ENCODE measurements around the gene DIAPH3.

The DIAPH3 gene

GRCh38 chr13:60138674-60139073 is 25.1 kb downstream of the DIAPH3 start:
- no peak overlapping the region for H3K27ac Mint-ChIP-seq
- H3K27me3 Mint-ChIP-seq: no peaks in the 10 kb centered on the region
- no peaks in the 10 kb centered on the region for H3K36me3 Mint-ChIP-seq
- no peaks in the 10 kb centered on the region for H3K9me3 Mint-ChIP-seq (ENCODE audit: low read depth)
- peaks cover 6% of the 10 kb centered on the region for H3K4me1 Mint-ChIP-seq (ENCODE audit: low read depth)
- no peak overlapping the region for H3K4me3 Mint-ChIP-seq

GRCh38 chr13:60137911-60138560 is 25.7 kb downstream of the DIAPH3 start:
- Mint-ChIP-seq H3K4me3 (no peak overlapping the region), H3K4me1 (ENCODE audit: low read depth) (peaks cover 6% of the 10 kb centered on the region), H3K27me3 (no peaks in the 10 kb centered on the region), H3K27ac (no peak overlapping the region), H3K9me3 (ENCODE audit: low read depth) (no peaks in the 10 kb centered on the region), H3K36me3 (no peaks in the 10 kb centered on the region)

- Mint-ChIP-seq H3K4me1 (ENCODE audit: low read depth) (peaks cover 6% of the 10 kb centered on the region), H3K9me3 (ENCODE audit: low read depth) (no peaks in the 10 kb centered on the region), H3K36me3 (no peaks in the 10 kb centered on the region), H3K27me3 (no peaks in the 10 kb centered on the region), H3K27ac (no peak overlapping the region), H3K4me3 (no peak overlapping the region)
Measured at GRCh38 chr13:60135344-60135743, 28.4 kb downstream of the DIAPH3 start.

- no peak overlapping the region for H3K27ac Mint-ChIP-seq
Measured at GRCh38 chr13:60134376-60134775, 29.4 kb downstream of the DIAPH3 start.

GRCh38 chr13:60121337-60121687 is 42.4 kb downstream of the DIAPH3 start:
- H3K27ac Mint-ChIP-seq: no peak overlapping the region
- H3K9me3 Mint-ChIP-seq (ENCODE audit: low read depth): peaks cover 7% of the 10 kb centered on the region
- no peaks in the 10 kb centered on the region for H3K4me1 Mint-ChIP-seq (ENCODE audit: low read depth)
- H3K36me3 Mint-ChIP-seq: peaks cover 8% of the 10 kb centered on the region
- no peak overlapping the region for H3K4me3 Mint-ChIP-seq
- H3K27me3 Mint-ChIP-seq: peaks cover 2% of the 10 kb centered on the region

More at GRCh38 chr13:60134376-60134775, 29.4 kb downstream of the DIAPH3 start:
- Mint-ChIP-seq H3K9me3 (ENCODE audit: low read depth) (no peaks in the 10 kb centered on the region), H3K4me3 (no peak overlapping the region), H3K4me1 (ENCODE audit: low read depth) (peaks cover 6% of the 10 kb centered on the region), H3K36me3 (no peaks in the 10 kb centered on the region), H3K27me3 (no peaks in the 10 kb centered on the region)

- Mint-ChIP-seq H3K36me3 (peaks cover 6% of the 10 kb centered on the region), H3K4me1 (ENCODE audit: low read depth) (no peaks in the 10 kb centered on the region), H3K27ac (no peak overlapping the region), H3K9me3 (ENCODE audit: low read depth) (peaks cover 4% of the 10 kb centered on the region), H3K27me3 (peaks cover 2% of the 10 kb centered on the region), H3K4me3 (no peak overlapping the region)
Measured at GRCh38 chr13:60120617-60121336, 43.0 kb downstream of the DIAPH3 start.

- no peaks in the 10 kb centered on the region for H3K4me1 Mint-ChIP-seq (ENCODE audit: low read depth)
- no peak overlapping the region for H3K27ac Mint-ChIP-seq
- H3K9me3 Mint-ChIP-seq (ENCODE audit: low read depth): peaks cover 8% of the 10 kb centered on the region
- no peak overlapping the region for H3K4me3 Mint-ChIP-seq
- H3K36me3 Mint-ChIP-seq: peaks cover 2% of the 10 kb centered on the region
- H3K27me3 Mint-ChIP-seq: peaks cover 1% of the 10 kb centered on the region
Measured at GRCh38 chr13:60118696-60119400, 44.9 kb downstream of the DIAPH3 start.

GRCh38 chr13:60114499-60115028 is 49.2 kb downstream of the DIAPH3 start:
- Mint-ChIP-seq H3K27ac (no peak overlapping the region), H3K9me3 (ENCODE audit: low read depth) (peaks cover 8% of the 10 kb centered on the region), H3K4me3 (no peak overlapping the region), H3K36me3 (no peaks in the 10 kb centered on the region), H3K27me3 (peaks cover 1% of the 10 kb centered on the region), H3K4me1 (ENCODE audit: low read depth) (no peaks in the 10 kb centered on the region)

- Mint-ChIP-seq H3K9me3 (ENCODE audit: low read depth) (peaks cover 8% of the 10 kb centered on the region), H3K4me1 (ENCODE audit: low read depth) (no peaks in the 10 kb centered on the region), H3K27me3 (peaks cover 1% of the 10 kb centered on the region), H3K36me3 (no peaks in the 10 kb centered on the region), H3K4me3 (no peak overlapping the region), H3K27ac (no peak overlapping the region)
Measured at GRCh38 chr13:60112771-60113170, 51.0 kb downstream of the DIAPH3 start.

GRCh38 chr13:60111691-60112090 is 52.0 kb downstream of the DIAPH3 start:
- no peak overlapping the region for H3K27ac Mint-ChIP-seq
- H3K36me3 Mint-ChIP-seq: no peaks in the 10 kb centered on the region
- no peaks in the 10 kb centered on the region for H3K4me1 Mint-ChIP-seq (ENCODE audit: low read depth)
- H3K27me3 Mint-ChIP-seq: peaks cover 1% of the 10 kb centered on the region
- H3K4me3 Mint-ChIP-seq: no peak overlapping the region
- H3K9me3 Mint-ChIP-seq (ENCODE audit: low read depth): peaks cover 8% of the 10 kb centered on the region

GRCh38 chr13:60109285-60109684 is 54.4 kb downstream of the DIAPH3 start:
- Mint-ChIP-seq H3K27ac (no peak overlapping the region), H3K9me3 (ENCODE audit: low read depth) (peaks cover 4% of the 10 kb centered on the region), H3K4me3 (no peak overlapping the region), H3K36me3 (no peaks in the 10 kb centered on the region), H3K27me3 (no peaks in the 10 kb centered on the region), H3K4me1 (ENCODE audit: low read depth) (no peaks in the 10 kb centered on the region)

- H3K4me3 Mint-ChIP-seq: no peak overlapping the region
- H3K27ac Mint-ChIP-seq: no peak overlapping the region
- no peaks in the 10 kb centered on the region for H3K27me3 Mint-ChIP-seq
- no peaks in the 10 kb centered on the region for H3K36me3 Mint-ChIP-seq
- H3K4me1 Mint-ChIP-seq (ENCODE audit: low read depth): no peaks in the 10 kb centered on the region
- no peaks in the 10 kb centered on the region for H3K9me3 Mint-ChIP-seq (ENCODE audit: low read depth)
Measured at GRCh38 chr13:60108589-60108988, 55.1 kb downstream of the DIAPH3 start.

GRCh38 chr13:60099631-60100420 is 63.9 kb downstream of the DIAPH3 start:
- Mint-ChIP-seq H3K36me3 (no peaks in the 10 kb centered on the region), H3K4me3 (no peak overlapping the region), H3K27ac (no peak overlapping the region), H3K9me3 (ENCODE audit: low read depth) (no peaks in the 10 kb centered on the region), H3K27me3 (no peaks in the 10 kb centered on the region), H3K4me1 (ENCODE audit: low read depth) (no peaks in the 10 kb centered on the region)

- Mint-ChIP-seq H3K36me3 (peaks cover 2% of the 10 kb centered on the region), H3K27ac (no peak overlapping the region), H3K27me3 (no peaks in the 10 kb centered on the region), H3K4me1 (ENCODE audit: low read depth) (no peaks in the 10 kb centered on the region), H3K4me3 (no peak overlapping the region), H3K9me3 (ENCODE audit: low read depth) (no peaks in the 10 kb centered on the region)
Measured at GRCh38 chr13:60095300-60095699, 68.4 kb downstream of the DIAPH3 start.
